LNCaP clone FGC (cell line): Measurements from ENCODE around the gene NFKBIZ.

ENCODE experiments used
- DNase-seq: peaks from one replicate; pipeline ENCODE4 v3.0.0-alpha.2; 2011; ENCODE audit warnings: low read depth
- H3K4me3 ChIP-seq: 2 replicates; pipeline ENCODE4 v1.5.1; 2011; ENCODE audit warnings: mild to moderate bottlenecking, low read depth, low read length, control low read depth
- CTCF ChIP-seq: IDR thresholded peaks from 2 replicates; pipeline ENCODE4 v1.5.1; 2012; ENCODE audit warnings: mild to moderate bottlenecking; ENCODE audit not compliant: control insufficient read depth, insufficient read depth; ENCODE audit errors: extremely low read depth

The NFKBIZ gene

GRCh38 chr3:101849714-101850245, 466 bp downstream of the NFKBIZ start:
- H3K4me3 ChIP-seq = peak overlapping the region; percentile 83
- DNase-seq = no peak
- peak; percentile 62 for TF ChIP-seq CTCF

GRCh38 chr3:101850246-101851051, 1.1 kb downstream of the NFKBIZ start:
- peak overlapping the region; percentile 83 for H3K4me3 ChIP-seq
- TF ChIP-seq CTCF = no peak
- DNase-seq = no peak

- peak overlapping the region; percentile 83; the same call in 1 of the 2 replicates for H3K4me3 ChIP-seq
- DNase-seq = no peak
- TF ChIP-seq CTCF = no peak
These were observed 1.9 kb downstream of the NFKBIZ start for GRCh38 chr3:101851072-101851770.

- DNase-seq = no peak
- no peak overlapping the region for H3K4me3 ChIP-seq
- no peak for TF ChIP-seq CTCF
These were observed 2.8 kb downstream of the NFKBIZ start for GRCh38 chr3:101851850-101852714.

GRCh38 chr3:101852983-101853840, 3.9 kb downstream of the NFKBIZ start:
- TF ChIP-seq CTCF = no peak

GRCh38 chr3:101853982-101854381, 4.7 kb downstream of the NFKBIZ start:
- H3K4me3 ChIP-seq = no peak overlapping the region
- no peak for DNase-seq
- TF ChIP-seq CTCF = no peak

More at GRCh38 chr3:101852983-101853840, 3.9 kb downstream of the NFKBIZ start:
- H3K4me3 ChIP-seq = no peak overlapping the region
- DNase-seq = no peak
